ENCODE data around the gene P2RX2.
"Not testable (repeated sequence)": the region's sequence is repeated elsewhere in the genome, so short reads cannot be mapped to it uniquely, and the experiment has no call there.

Gene P2RX2

DNA sequence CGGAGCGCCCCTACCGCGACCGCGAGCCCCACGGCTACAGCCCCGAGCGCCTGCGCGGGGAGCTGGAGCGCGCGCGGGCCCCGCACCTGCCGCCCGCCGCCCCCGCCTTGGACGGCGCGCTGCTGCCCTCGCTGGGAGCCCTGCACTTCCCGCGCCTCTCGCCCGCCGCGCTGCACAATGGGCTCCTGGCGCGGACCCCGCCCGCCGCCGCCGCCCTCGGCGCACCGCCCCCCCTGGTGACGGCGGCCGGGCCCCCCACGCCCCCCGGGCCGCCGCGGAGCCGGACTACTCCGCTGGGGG, 35.2 kb upstream of the P2RX2 start:
- DNase-seq (ENCODE audit: low read depth in 2 of 3, low spot score in 2 of 3), result no peak

GRCh38 chr12:132583736-132584135, 34.8 kb upstream of the P2RX2 start:
- no peak for DNase-seq (ENCODE audit: low read depth in 2 of 3, low spot score in 2 of 3)

DNA sequence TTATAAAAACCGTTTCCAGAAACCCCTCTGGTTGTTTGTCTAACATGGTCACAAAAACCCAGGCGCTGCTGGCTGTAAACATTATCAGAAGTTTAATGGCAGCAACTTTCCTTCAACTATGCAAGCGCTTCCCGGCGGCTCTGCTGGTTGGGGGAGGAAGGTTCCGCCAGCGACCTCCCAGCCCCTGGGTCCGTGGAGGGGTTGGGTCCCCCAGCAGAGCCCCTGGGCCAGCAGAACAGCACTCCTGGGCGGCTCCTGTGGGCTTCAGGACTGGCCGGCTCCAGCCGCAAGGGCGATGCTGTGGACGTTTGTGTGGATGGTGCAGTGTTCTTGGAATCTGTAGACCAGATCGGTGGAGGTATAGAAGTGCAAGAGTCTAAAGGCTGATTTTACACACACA, 34.1 kb upstream of the P2RX2 start:
- no peak for DNase-seq (ENCODE audit: low read depth in 2 of 3, low spot score in 2 of 3)

GRCh38 chr12:132585177-132585576, 33.4 kb upstream of the P2RX2 start:
- no peak for DNase-seq (ENCODE audit: low read depth in 2 of 3, low spot score in 2 of 3)

DNA sequence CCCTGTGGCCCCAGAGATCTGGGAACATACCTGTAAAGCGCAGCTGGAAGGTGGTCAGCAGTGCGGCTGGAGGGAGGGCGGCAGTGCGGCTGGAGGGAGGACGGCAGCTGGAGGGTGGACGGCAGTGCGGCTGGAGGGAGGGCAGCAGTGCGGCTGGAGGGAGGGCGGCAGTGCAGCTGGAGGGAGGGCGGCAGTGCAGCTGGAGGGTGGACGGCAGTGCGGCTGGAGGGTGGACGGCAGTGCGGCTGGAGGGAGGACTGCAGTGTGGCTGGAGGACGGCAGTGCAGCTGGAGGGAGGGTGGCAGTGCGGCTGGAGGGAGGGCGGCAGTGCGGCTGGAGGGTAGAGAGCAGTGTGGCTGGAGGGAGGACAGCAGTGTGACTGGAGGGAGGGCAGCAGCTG, 31.6 kb upstream of the P2RX2 start:
- DNase-seq (ENCODE audit: low read depth in 2 of 3, low spot score in 2 of 3), result no peak

- DNase-seq (ENCODE audit: low read depth in 2 of 3, low spot score in 2 of 3), result no peak
Measured at GRCh38 chr12:132587781-132588180, 30.8 kb upstream of the P2RX2 start.

DNA sequence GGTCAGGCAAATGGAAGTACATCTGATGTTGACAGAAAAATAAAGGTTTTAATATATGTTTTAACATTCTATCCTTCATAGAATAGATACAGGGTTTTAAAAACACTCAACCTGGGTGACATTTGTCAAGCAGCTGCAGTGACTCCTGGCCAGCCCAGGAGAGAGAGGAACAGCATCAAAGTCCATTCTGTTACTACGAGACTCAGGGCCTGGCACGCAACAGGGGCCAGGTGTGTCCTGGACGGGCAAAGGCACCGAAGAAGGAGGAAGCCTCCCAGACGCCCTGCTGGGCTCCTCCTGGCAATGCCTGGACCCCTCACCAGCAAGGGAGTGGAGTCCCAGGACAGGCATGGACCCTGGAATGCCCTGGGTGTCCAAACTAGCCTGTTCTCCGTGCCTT, 30.3 kb upstream of the P2RX2 start:
- no peak for DNase-seq (ENCODE audit: low read depth in 2 of 3, low spot score in 2 of 3)

DNA sequence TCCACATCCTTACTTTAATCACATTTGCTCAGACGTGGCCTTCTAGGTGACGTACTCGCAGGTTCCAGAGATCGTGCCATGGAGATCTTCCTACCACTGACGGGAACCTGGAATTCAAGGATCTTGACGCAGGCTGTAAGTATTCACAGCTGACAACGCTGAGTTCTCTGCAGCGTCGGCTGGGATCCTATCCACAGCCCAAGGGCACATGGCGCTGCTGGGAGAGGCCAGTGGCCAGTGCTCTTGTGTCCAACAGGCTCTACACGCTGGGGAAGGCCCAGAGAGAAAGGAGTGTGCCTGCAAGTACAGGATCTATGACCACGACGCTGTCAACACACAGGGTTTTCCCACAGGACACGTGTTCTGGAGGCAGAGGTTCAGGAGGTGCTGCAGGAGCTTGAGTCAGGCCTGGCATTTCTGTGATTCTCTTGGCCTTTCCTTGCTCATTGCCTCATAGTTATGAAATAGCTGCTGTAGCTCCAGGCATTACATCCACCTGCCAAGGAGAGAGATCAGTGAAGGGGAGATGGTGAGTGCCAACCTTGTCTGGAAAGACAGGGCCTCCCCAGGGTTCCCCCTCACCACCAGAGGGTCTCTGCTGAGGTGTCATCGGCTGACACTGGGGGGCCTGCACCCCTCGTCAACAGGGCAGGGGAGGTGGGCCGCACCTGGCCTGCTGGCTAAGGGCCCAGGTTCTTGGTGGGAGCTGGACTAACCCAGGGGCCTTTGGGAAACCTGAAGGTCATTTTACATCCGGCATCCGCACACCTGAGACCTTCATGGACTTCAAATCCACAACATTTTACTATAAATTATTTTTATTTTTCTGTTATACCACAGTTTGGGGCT, 29.5 kb upstream of the P2RX2 start:
- no peak for DNase-seq (ENCODE audit: low read depth in 2 of 3, low spot score in 2 of 3)

- no peak for DNase-seq (ENCODE audit: low read depth in 2 of 3, low spot score in 2 of 3)
Measured at GRCh38 chr12:132591107-132591935, 27.3 kb upstream of the P2RX2 start.

DNA sequence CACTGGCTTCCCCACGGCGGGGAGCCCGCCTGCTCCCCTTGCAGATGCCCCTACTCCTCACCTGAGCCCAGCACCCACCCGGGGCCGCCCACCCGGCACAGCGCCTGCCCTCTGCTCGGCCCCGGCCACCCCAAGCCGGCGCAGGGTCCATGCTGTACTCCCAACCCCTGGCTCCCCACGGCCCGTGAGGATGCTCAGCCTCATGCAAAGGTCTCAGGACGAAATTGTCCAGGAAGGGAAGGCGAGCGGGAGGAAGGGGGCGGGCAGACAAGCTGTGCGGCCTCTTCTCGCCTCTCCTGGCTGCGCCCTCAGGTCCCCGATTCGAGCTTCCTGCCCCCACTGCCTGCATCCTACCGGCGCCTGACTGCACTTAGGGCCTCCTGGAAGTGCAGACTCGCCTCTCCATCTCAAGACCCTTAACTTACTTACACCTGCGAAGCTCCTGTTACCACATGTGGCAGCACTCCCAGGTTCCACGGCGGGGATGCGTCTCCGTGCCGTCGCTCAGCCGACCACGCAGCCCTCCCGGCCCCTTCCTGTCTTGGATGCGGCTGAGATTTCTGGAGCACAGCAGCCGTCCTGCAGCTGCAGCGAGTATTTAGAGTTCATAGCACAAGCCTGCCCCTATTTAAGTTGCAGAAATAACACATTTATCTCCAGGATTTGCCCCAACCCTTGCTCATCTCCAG, 26.1 kb upstream of the P2RX2 start:
- DNase-seq (ENCODE audit: low read depth in 2 of 3, low spot score in 2 of 3), result no peak

GRCh38 chr12:132593071-132593470, 25.5 kb upstream of the P2RX2 start:
- no peak for DNase-seq (ENCODE audit: low read depth in 2 of 3, low spot score in 2 of 3)

- DNase-seq (ENCODE audit: low read depth in 2 of 3, low spot score in 2 of 3), result no peak
Measured at GRCh38 chr12:132593521-132593920, 25.1 kb upstream of the P2RX2 start.

DNA sequence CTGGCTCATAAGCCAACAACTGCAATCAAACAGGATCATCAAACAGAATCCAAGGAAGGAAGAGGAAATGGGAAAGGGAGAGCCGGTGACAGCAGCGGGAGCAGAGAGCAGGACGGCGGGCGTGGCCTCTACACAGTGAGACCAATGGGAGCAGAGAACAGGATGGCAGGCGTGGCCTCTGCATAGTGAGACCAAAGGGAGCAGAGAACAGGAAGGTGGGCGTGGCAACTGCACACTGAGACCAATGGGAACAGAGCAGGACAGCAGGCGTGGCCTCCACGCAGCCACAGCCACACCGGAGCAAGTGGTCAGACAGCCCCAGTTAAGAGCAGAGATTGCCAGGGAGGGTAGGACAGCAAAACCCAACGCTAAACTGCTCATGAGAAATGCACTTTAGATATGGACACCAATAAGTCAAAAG, 24.6 kb upstream of the P2RX2 start:
- DNase-seq (ENCODE audit: low read depth in 2 of 3, low spot score in 2 of 3), result no peak

- no peak for DNase-seq (ENCODE audit: low read depth in 2 of 3, low spot score in 2 of 3)
Measured at GRCh38 chr12:132595183-132595582, 23.4 kb upstream of the P2RX2 start.

- DNase-seq (ENCODE audit: low read depth in 2 of 3, low spot score in 2 of 3), result no peak
Measured at GRCh38 chr12:132596016-132596415, 22.6 kb upstream of the P2RX2 start.

- DNase-seq (ENCODE audit: low read depth in 2 of 3, low spot score in 2 of 3), result no peak
Measured at GRCh38 chr12:132597333-132598316, 21.0 kb upstream of the P2RX2 start.

GRCh38 chr12:132599502-132599901, 19.1 kb upstream of the P2RX2 start:
- DNase-seq (ENCODE audit: low read depth in 2 of 3, low spot score in 2 of 3), result not testable (repeated sequence)

GRCh38 chr12:132600048-132601032, 18.2 kb upstream of the P2RX2 start:
- no peak for DNase-seq (ENCODE audit: low read depth in 2 of 3, low spot score in 2 of 3)

GRCh38 chr12:132601171-132601883, 17.2 kb upstream of the P2RX2 start:
- DNase-seq (ENCODE audit: low read depth in 2 of 3, low spot score in 2 of 3), result no peak
